Measurements from ENCODE around the gene CMTM7.

Gene CMTM7

GRCh38 chr3:32493437-32494414 lies 102.1 kb downstream of the CMTM7 start:
- no peak for DNase-seq

GRCh38 chr3:32495085-32495484 lies 103.4 kb downstream of the CMTM7 start:
- no peak for DNase-seq

GRCh38 chr3:32495609-32496008 lies 104.0 kb downstream of the CMTM7 start:
- DNase-seq: no peak

- DNase-seq: no peak
These were observed 106.6 kb downstream of the CMTM7 start for GRCh38 chr3:32498252-32498651.

GRCh38 chr3:32498992-32499391 lies 107.3 kb downstream of the CMTM7 start:
- no peak for DNase-seq

- no peak for DNase-seq
These were observed 107.9 kb downstream of the CMTM7 start for GRCh38 chr3:32499585-32499984.

- no peak for DNase-seq
These were observed 108.6 kb downstream of the CMTM7 start for GRCh38 chr3:32500231-32500630.

GRCh38 chr3:32500880-32501782 lies 109.5 kb downstream of the CMTM7 start:
- DNase-seq: no peak

GRCh38 chr3:32501783-32502117 lies 110.1 kb downstream of the CMTM7 start:
- DNase-seq: no peak

- peak; percentile 72 to 76 for DNase-seq
These were observed 110.7 kb downstream of the CMTM7 start, which contains the start of gene CMTM6 for GRCh38 chr3:32502118-32502945. Gene CMTM6, minus strand, starts transcription at chr3:32502852. Its CDS starts 107 bp downstream, at chr3:32502745.

GRCh38 chr3:32502946-32503286 lies 111.3 kb downstream of the CMTM7 start:
- DNase-seq: no peak

Measured in activated CD4-positive, alpha-beta T cell treated with anti-CD3 and anti-CD28 coated beads for 4 hours (primary cell).